BLaER1 treated with 17β-estradiol and CSF1 and Interleukin-3, amounts not matched to agents 10 nM and 100 nM (cell line): ENCODE measurements around the gene AOPEP.

ENCODE experiments used
- H3K27ac ChIP-seq, 11 experiments: shearing (Covaris generic); formaldehyde crosslinking; 2 replicates each; pipeline ENCODE4 v1.8.1; 2022
- H3K27me3 ChIP-seq, 11 experiments: shearing (Covaris generic); formaldehyde crosslinking; 2 replicates each; pipeline ENCODE4 v1.8.1; 2022
- H3K36me3 ChIP-seq, 11 experiments: shearing (Covaris generic); formaldehyde crosslinking; 2 replicates each; pipeline ENCODE4 v1.8.1; 2022
- H3K4me1 ChIP-seq, 10 experiments: shearing (Covaris generic); formaldehyde crosslinking; 2 replicates each; pipeline ENCODE4 v1.8.1; 2022
- H3K4me2 ChIP-seq, 11 experiments: shearing (Covaris generic); formaldehyde crosslinking; 2 replicates each; pipeline ENCODE4 v1.8.1; 2022
- H3K4me3 ChIP-seq, 10 experiments: shearing (Covaris generic); formaldehyde crosslinking; 2 replicates each; pipeline ENCODE4 v1.8.1; 2022
- H3K9ac ChIP-seq, 11 experiments: shearing (Covaris generic); formaldehyde crosslinking; 2 replicates each; pipeline ENCODE4 v1.8.1; 2022
- H3K9me3 ChIP-seq, 11 experiments: shearing (Covaris generic); formaldehyde crosslinking; replicated peaks in 1 of 11; 2 replicates each; pipeline ENCODE4 v1.8.1; 2022
- H4K20me1 ChIP-seq, 11 experiments: shearing (Covaris generic); formaldehyde crosslinking; 2 replicates each; pipeline ENCODE4 v1.8.1; 2022
- Cebpa-rat ChIP-seq, 11 experiments: shearing (Covaris generic); IDR thresholded peaks; 2 replicates each; pipeline ENCODE4 v1.8.1; 2022

Gene AOPEP

GRCh38 chr9:95134457-95134881 lies 408.0 kb downstream of the AOPEP start:
- H3K36me3 ChIP-seq, result peaks cover 0 to 13% (median 0%) of the 10 kb centered on the region in 11 experiments; a peak in 2 of 22 replicates
- H3K9me3 ChIP-seq, result no peaks in the 10 kb centered on the region; a peak in 1 of 22 replicates
- H3K27ac ChIP-seq, result no peak overlapping the region
- no peak overlapping the region for H3K4me3 ChIP-seq
- no peak overlapping the region for H3K4me2 ChIP-seq
- H3K9ac ChIP-seq, result no peak overlapping the region
- no peak for TF ChIP-seq Cebpa-rat (IDR thresholded peaks at IDR 0.05)
- H4K20me1 ChIP-seq, result no peaks in the 10 kb centered on the region
- H3K27me3 ChIP-seq, result no peaks in the 10 kb centered on the region
- peaks cover 0 to 22% (median 5%) of the 10 kb centered on the region in 10 experiments; a peak in 7 of 20 replicates for H3K4me1 ChIP-seq

- peaks cover 0 to 13% (median 0%) of the 10 kb centered on the region in 11 experiments; a peak in 2 of 22 replicates for H3K36me3 ChIP-seq
- H3K27me3 ChIP-seq, result no peaks in the 10 kb centered on the region
- H3K4me3 ChIP-seq, result no peak overlapping the region
- no peak for TF ChIP-seq Cebpa-rat (IDR thresholded peaks at IDR 0.05)
- no peaks in the 10 kb centered on the region; a peak in 1 of 22 replicates for H3K9me3 ChIP-seq
- no peaks in the 10 kb centered on the region for H4K20me1 ChIP-seq
- H3K27ac ChIP-seq, result no peak overlapping the region
- H3K4me1 ChIP-seq, result peaks cover 0 to 23% (median 6%) of the 10 kb centered on the region in 10 experiments; a peak in 7 of 20 replicates
- H3K9ac ChIP-seq, result no peak overlapping the region
- no peak overlapping the region for H3K4me2 ChIP-seq
Observed at GRCh38 chr9:95135756-95136155, 409.3 kb downstream of the AOPEP start.
